NCI-H2081 treated with DMSO at 0.1 percent for 48 hours (cell line): ENCODE measurements around the gene BMP5.

Source experiments
- DNase-seq: peaks from one replicate; lab custom pipeline; 2025; lab: John Stamatoyannopoulos, UW

Gene BMP5

DNA sequence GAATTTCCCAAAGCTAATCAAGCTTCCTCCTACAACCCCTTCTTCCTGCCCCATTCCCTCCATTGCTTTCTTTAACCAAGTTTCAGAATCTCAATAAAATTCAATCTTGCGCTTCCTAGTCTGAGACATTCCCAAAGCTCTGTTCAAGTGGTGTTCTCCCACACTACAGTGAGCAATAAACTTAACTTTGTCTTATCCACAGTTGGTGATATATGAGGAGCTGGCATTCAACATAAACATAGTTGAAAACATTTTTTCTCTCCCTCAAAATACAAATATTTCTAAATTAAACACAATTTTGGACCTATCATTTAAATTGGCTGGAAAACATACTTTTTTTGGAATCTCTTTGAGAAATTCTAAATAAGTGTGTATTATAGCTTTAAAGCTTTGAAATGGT, 166.7 kb downstream of the BMP5 start:
- no peak for DNase-seq

- no peak for DNase-seq
Measured at GRCh38 chr6:55705451-55706440, 169.6 kb downstream of the BMP5 start.

DNA sequence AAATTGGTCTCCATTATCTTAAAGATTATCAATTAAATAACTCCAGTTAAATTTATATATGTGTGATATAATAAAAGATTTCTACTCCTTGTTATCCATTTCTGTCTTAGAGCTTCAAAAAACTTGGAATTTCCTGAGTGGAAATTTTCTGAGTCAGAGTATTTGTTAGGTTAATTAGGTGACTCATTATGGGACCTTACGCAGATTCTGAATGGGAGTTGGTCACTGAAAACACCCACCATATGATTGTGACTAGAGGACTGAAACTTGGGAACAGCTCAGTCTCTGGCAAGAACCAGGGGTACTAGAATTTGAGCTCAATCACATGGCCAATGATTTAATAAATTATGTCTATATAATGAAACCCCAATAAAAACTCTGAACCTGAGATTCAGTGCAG, 171.0 kb downstream of the BMP5 start:
- no peak for DNase-seq
